HG03575 (cell line): ENCODE data around the gene ZNF33B.
"Not testable (repeated sequence)": the region's sequence is repeated elsewhere in the genome, so short reads cannot be mapped to it uniquely, and the experiment has no call there.

ENCODE experiments used
- ATAC-seq: cut with Tn5 transposase; IDR thresholded peaks from one replicate; pipeline ENCODE4 v1.9.1; 2021; ENCODE audit not compliant: unreplicated experiment, insufficient number of reproducible peaks, low FRiP score; ENCODE audit errors: extremely low read depth

The ZNF33B gene

GRCh38 chr10:42638055-42638820, at the start of gene ZNF33B:
TSS of gene ZNF33B (minus strand) at chr10:42638570. CDS start at chr10:42636928, 1,642 bp downstream.
- peak; percentile 88 for ATAC-seq

- ATAC-seq, result no peak
These were observed 46.1 kb upstream of the ZNF33B start for GRCh38 chr10:42684517-42684916.

GRCh38 chr10:42680267-42680666, 41.9 kb upstream of the ZNF33B start:
- ATAC-seq, result no peak

GRCh38 chr10:42665181-42665979, 27.0 kb upstream of the ZNF33B start:
- not testable (repeated sequence) for ATAC-seq

GRCh38 chr10:42654419-42654818, 16.0 kb upstream of the ZNF33B start:
- ATAC-seq, result no peak

GRCh38 chr10:42652858-42653257, 14.5 kb upstream of the ZNF33B start:
- ATAC-seq, result no peak

- ATAC-seq, result no peak
These were observed 12.0 kb upstream of the ZNF33B start for GRCh38 chr10:42650374-42650773.

- no peak for ATAC-seq
These were observed 10.1 kb upstream of the ZNF33B start for GRCh38 chr10:42648512-42648911.

GRCh38 chr10:42646687-42647640, 8.6 kb upstream of the ZNF33B start:
- no peak for ATAC-seq

- ATAC-seq, result no peak
These were observed 7.8 kb upstream of the ZNF33B start for GRCh38 chr10:42646214-42646613.

- no peak for ATAC-seq
These were observed 7.1 kb upstream of the ZNF33B start for GRCh38 chr10:42645516-42645915.

- ATAC-seq, result no peak
These were observed 6.7 kb upstream of the ZNF33B start for GRCh38 chr10:42645103-42645502.

GRCh38 chr10:42640610-42641229, 2.4 kb upstream of the ZNF33B start:
- ATAC-seq, result no peak

- no peak for ATAC-seq
These were observed 476 bp upstream of the ZNF33B start for GRCh38 chr10:42638821-42639270.

GRCh38 chr10:42637648-42638054, 719 bp downstream of the ZNF33B start:
- no peak for ATAC-seq

- no peak for ATAC-seq
These were observed 1.2 kb downstream of the ZNF33B start for GRCh38 chr10:42637142-42637541.

- ATAC-seq, result no peak
These were observed 3.3 kb downstream of the ZNF33B start for GRCh38 chr10:42635098-42635497.

- ATAC-seq, result no peak
These were observed 5.8 kb downstream of the ZNF33B start for GRCh38 chr10:42632564-42632963.
